HG02610 (cell line): ENCODE data around the gene PRAMEF8.
"Not testable (repeated sequence)": the region's sequence is repeated elsewhere in the genome, so short reads cannot be mapped to it uniquely, and the experiment has no call there.

Source experiments
- ATAC-seq: cut with Tn5 transposase; IDR thresholded peaks from one replicate; pipeline ENCODE4 v1.9.1; 2021; ENCODE audit warnings: mild to moderate bottlenecking, moderate library complexity; ENCODE audit not compliant: unreplicated experiment

Gene PRAMEF8

GRCh38 chr1:13285037-13285436 is at the start of gene PRAMEF8:
Gene PRAMEF8 (minus strand): TSS chr1:13285137. CDS start chr1:13284091, 1,046 bp downstream.
- not testable (repeated sequence) for ATAC-seq

GRCh38 chr1:13315281-13315680 is 30.3 kb upstream of the PRAMEF8 start, which contains the start of gene PRAMEF15:
Gene PRAMEF15 (plus strand): TSS chr1:13315581. CDS start chr1:13318408, 2,827 bp downstream.
- ATAC-seq: not testable (repeated sequence)

GRCh38 chr1:13303239-13303638 is 18.3 kb upstream of the PRAMEF8 start, which contains the start of gene PRAMEF33:
Gene PRAMEF33 (plus strand): TSS chr1:13303539. CDS start chr1:13305955, 2,416 bp downstream.
- not testable (repeated sequence) for ATAC-seq

GRCh38 chr1:13302197-13302596 is 17.3 kb upstream of the PRAMEF8 start:
- not testable (repeated sequence) for ATAC-seq

- not testable (repeated sequence) for ATAC-seq
Observed at GRCh38 chr1:13298699-13299098, 13.8 kb upstream of the PRAMEF8 start.

- ATAC-seq: not testable (repeated sequence)
Observed at GRCh38 chr1:13297216-13297931, 12.4 kb upstream of the PRAMEF8 start.

GRCh38 chr1:13289030-13289429 is 4.1 kb upstream of the PRAMEF8 start:
- not testable (repeated sequence) for ATAC-seq

GRCh38 chr1:13279617-13280016 is 5.3 kb downstream of the PRAMEF8 start:
- ATAC-seq: not testable (repeated sequence)

GRCh38 chr1:13277016-13277415 is 7.9 kb downstream of the PRAMEF8 start:
- not testable (repeated sequence) for ATAC-seq

GRCh38 chr1:13265124-13265523 is 19.8 kb downstream of the PRAMEF8 start:
- ATAC-seq: not testable (repeated sequence)

- ATAC-seq: not testable (repeated sequence)
Observed at GRCh38 chr1:13253898-13254297, 31.0 kb downstream of the PRAMEF8 start, which contains the start of gene PRAMEF5. Gene PRAMEF5 (plus strand): TSS chr1:13254198. CDS start chr1:13259269, 5,071 bp downstream.

- ATAC-seq: not testable (repeated sequence)
Observed at GRCh38 chr1:13247122-13247521, 37.8 kb downstream of the PRAMEF8 start.

GRCh38 chr1:13246554-13246871 is 38.4 kb downstream of the PRAMEF8 start:
- not testable (repeated sequence) for ATAC-seq

GRCh38 chr1:13245841-13246553 is 38.9 kb downstream of the PRAMEF8 start:
- ATAC-seq: not testable (repeated sequence)

GRCh38 chr1:13243536-13244263 is 41.2 kb downstream of the PRAMEF8 start:
- ATAC-seq: not testable (repeated sequence)

GRCh38 chr1:13239633-13240032 is 45.3 kb downstream of the PRAMEF8 start:
- ATAC-seq: not testable (repeated sequence)

- ATAC-seq: not testable (repeated sequence)
Observed at GRCh38 chr1:13237572-13237971, 47.4 kb downstream of the PRAMEF8 start.

GRCh38 chr1:13234057-13234456 is 50.9 kb downstream of the PRAMEF8 start:
- not testable (repeated sequence) for ATAC-seq

GRCh38 chr1:13232056-13232455 is 52.9 kb downstream of the PRAMEF8 start:
- not testable (repeated sequence) for ATAC-seq
